ENCODE results near the gene ECT2.
A peak's percentile ranks its signal among the peaks of the same experiment; 100 is the strongest.

Gene ECT2

GRCh38 chr3:172803489-172803888 is 53.0 kb downstream of the ECT2 start:
- no peak overlapping the region for H3K4me2 ChIP-seq
- no peaks in the 10 kb centered on the region for H3K27me3 ChIP-seq (ENCODE audit: insufficient read depth, low read depth)
- no peak for TF ChIP-seq CTCF (conservative IDR thresholded peaks at IDR 0.05; ENCODE audit: low read depth, low read length)
- H4K20me1 ChIP-seq (ENCODE audit: insufficient read depth) = no peaks in the 10 kb centered on the region
- H3K27ac ChIP-seq = no peak overlapping the region
- no peak overlapping the region for H3K9ac ChIP-seq
- H3K36me3 ChIP-seq (ENCODE audit: insufficient read depth) = peaks cover 5% of the 10 kb centered on the region; the same call in 1 of the 2 replicates
- H2AFZ ChIP-seq (ENCODE audit: low read depth) = no peak overlapping the region
- no peak overlapping the region for H3K4me3 ChIP-seq (IDR thresholded peaks at IDR 0.05; ENCODE audit: insufficient read depth, low read depth, low read length)
- no peaks in the 10 kb centered on the region for H3K79me2 ChIP-seq (ENCODE audit: insufficient read depth, low read depth)
- peaks cover 5% of the 10 kb centered on the region for H3K4me1 ChIP-seq (ENCODE audit: low read depth, poor library complexity, severe bottlenecking)

GRCh38 chr3:172804323-172804722 is 53.8 kb downstream of the ECT2 start:
- peaks cover 5% of the 10 kb centered on the region for H3K4me1 ChIP-seq (ENCODE audit: low read depth, poor library complexity, severe bottlenecking)
- H3K9ac ChIP-seq = no peak overlapping the region
- H3K79me2 ChIP-seq (ENCODE audit: insufficient read depth, low read depth) = no peaks in the 10 kb centered on the region
- H3K36me3 ChIP-seq (ENCODE audit: insufficient read depth) = peaks cover 5% of the 10 kb centered on the region; the same call in 1 of the 2 replicates
- no peak overlapping the region for H3K4me3 ChIP-seq (IDR thresholded peaks at IDR 0.05; ENCODE audit: insufficient read depth, low read depth, low read length)
- no peak for TF ChIP-seq CTCF (conservative IDR thresholded peaks at IDR 0.05; ENCODE audit: low read depth, low read length)
- H3K27ac ChIP-seq = no peak overlapping the region
- H3K27me3 ChIP-seq (ENCODE audit: insufficient read depth, low read depth) = no peaks in the 10 kb centered on the region
- no peak overlapping the region for H2AFZ ChIP-seq (ENCODE audit: low read depth)
- H3K4me2 ChIP-seq = no peak overlapping the region
- no peaks in the 10 kb centered on the region for H4K20me1 ChIP-seq (ENCODE audit: insufficient read depth)

- TF ChIP-seq CTCF (conservative IDR thresholded peaks at IDR 0.05; ENCODE audit: low read depth, low read length) = peak; percentile 72
- Histone ChIP-seq H4K20me1 (ENCODE audit: insufficient read depth) (no peaks in the 10 kb centered on the region), H3K4me2 (no peak overlapping the region), H3K36me3 (ENCODE audit: insufficient read depth) (peaks cover 5% of the 10 kb centered on the region; the same call in 1 of the 2 replicates), H2AFZ (ENCODE audit: low read depth) (no peak overlapping the region), H3K27me3 (ENCODE audit: insufficient read depth, low read depth) (no peaks in the 10 kb centered on the region), H3K9ac (no peak overlapping the region), H3K4me1 (ENCODE audit: low read depth, poor library complexity, severe bottlenecking) (no peaks in the 10 kb centered on the region), H3K4me3 (IDR thresholded peaks at IDR 0.05; ENCODE audit: insufficient read depth, low read depth, low read length) (no peak overlapping the region), H3K79me2 (ENCODE audit: insufficient read depth, low read depth) (no peaks in the 10 kb centered on the region), H3K27ac (no peak overlapping the region)
These were observed 58.5 kb downstream of the ECT2 start for GRCh38 chr3:172808969-172809546.

GRCh38 chr3:172811099-172811498 is 60.6 kb downstream of the ECT2 start:
- Histone ChIP-seq H3K79me2 (ENCODE audit: insufficient read depth, low read depth) (no peaks in the 10 kb centered on the region), H3K36me3 (ENCODE audit: insufficient read depth) (peaks cover 5% of the 10 kb centered on the region; the same call in 1 of the 2 replicates), H3K27ac (no peak overlapping the region), H4K20me1 (ENCODE audit: insufficient read depth) (no peaks in the 10 kb centered on the region), H3K9ac (no peak overlapping the region), H2AFZ (ENCODE audit: low read depth) (no peak overlapping the region), H3K4me1 (ENCODE audit: low read depth, poor library complexity, severe bottlenecking) (no peaks in the 10 kb centered on the region), H3K4me2 (no peak overlapping the region), H3K4me3 (IDR thresholded peaks at IDR 0.05; ENCODE audit: insufficient read depth, low read depth, low read length) (no peak overlapping the region), H3K27me3 (ENCODE audit: insufficient read depth, low read depth) (no peaks in the 10 kb centered on the region)
- no peak for TF ChIP-seq CTCF (conservative IDR thresholded peaks at IDR 0.05; ENCODE audit: low read depth, low read length)

Measured in KMS-11 (cell line).